Daoy (cell line): ENCODE measurements around the gene ADAP1. TPM values are rescaled to one million over a fixed set of nuclear protein-coding genes. Genes with fewer than 3 reads are reported as not detected.

ENCODE experiments used
- DNase-seq: peaks from one replicate; pipeline ENCODE4 v3.0.0-alpha.2; 2015; ENCODE audit warnings: low read depth
- total RNA-seq: library from RNA; depleted of rRNA; stranded (reverse); fragments of >200 nt; shearing (Covaris generic); gene quantifications from 2 replicates; pipeline ENCODE4 v1.2.3, GENCODE V29; 2014

ADAP1 gene
- total RNA-seq, 1 experiment from 2014 or later, result 1.3 TPM

DNA sequence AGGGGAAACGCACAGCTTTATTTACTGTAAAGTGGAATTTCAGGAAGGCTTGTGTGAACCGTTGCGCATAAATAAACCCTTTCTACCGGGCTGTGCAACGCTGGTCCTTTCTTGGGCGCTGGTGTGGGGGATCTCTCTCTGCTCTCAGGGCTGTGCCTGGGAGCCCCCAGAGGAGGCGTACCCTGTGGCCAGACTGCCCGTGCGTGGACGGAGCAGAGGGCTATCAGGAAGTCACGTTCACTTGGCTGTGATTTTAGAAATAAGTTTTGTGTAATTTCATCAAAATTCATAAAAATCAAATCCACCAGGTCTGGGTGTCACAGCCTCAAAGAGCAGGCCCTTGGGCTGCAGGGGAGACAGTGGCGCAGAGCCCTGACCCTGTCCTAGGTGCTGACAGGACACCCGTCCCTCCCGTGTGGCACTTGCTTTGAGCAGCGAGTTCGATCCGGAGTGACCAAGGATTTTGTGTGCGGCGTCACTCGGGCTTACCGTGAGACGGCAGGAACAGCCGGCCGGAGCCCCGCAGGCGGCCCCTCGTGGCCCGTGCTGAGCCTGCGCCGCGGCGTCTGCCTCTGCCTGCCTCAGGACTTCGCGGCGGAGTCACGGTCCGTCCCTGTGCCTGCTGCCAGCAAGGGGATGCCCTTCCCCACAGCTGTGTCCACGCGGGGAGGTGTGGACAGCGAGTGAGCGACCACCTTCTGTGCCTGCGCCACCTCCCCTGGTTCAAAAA lies 58.0 kb downstream of the ADAP1 start:
- DNase-seq, result no peak

DNA sequence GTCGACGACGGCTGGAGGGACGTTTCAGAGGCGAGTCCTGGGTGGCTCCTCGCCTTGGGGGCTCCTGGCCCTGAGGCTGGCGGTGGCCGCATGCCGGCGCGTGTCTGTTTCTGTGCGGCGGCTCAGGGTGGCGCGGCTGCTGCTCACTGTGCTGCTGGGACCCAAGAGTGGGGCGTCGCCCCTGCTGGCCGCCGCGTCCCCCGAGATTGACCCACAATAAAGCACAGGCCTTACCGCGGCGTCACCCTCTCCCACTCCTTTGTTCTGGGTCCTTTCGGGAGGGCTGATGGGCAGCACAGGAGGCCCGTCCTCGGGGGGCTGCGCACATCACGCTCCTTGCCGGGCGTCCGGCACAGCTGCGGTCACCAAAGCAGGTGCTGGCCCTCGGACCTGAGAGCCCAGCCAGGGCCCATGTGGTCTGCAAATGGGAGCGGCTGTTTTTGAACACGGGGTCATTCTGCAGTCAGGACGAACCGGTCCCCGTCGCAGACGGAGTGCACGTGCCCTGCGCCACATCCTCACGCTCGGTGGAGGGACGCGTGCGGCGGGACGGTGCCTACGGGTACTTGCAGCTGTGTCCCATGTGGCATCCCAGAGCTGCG lies 58.9 kb downstream of the ADAP1 start:
- DNase-seq, result no peak

DNA sequence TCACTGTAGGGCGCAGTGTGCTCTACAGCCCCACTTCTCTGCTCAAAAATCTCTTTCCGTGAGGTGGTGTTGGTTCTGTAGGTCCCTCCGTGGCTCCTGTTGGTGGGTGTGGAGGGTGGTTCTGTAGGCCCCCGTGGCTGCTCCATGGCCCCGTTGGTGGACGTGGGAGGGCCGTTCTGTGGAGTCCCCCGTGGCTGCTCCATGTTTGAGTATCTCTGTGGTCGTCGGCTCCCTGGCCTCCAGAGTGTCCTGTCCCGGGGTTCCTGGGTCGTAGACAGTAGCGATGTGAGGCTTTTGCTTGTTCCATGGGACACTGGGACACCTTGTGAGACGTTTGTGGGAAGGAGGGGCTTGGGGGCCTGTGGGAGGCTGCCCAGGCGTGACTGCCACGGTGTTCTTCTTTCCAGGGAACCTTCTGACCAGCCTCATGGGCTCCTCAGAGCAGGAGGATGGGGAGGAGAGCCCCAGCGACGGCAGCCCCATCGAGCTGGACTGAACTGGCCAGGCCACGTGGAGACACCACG lies 59.5 kb downstream of the ADAP1 start:
- no peak for DNase-seq

DNA sequence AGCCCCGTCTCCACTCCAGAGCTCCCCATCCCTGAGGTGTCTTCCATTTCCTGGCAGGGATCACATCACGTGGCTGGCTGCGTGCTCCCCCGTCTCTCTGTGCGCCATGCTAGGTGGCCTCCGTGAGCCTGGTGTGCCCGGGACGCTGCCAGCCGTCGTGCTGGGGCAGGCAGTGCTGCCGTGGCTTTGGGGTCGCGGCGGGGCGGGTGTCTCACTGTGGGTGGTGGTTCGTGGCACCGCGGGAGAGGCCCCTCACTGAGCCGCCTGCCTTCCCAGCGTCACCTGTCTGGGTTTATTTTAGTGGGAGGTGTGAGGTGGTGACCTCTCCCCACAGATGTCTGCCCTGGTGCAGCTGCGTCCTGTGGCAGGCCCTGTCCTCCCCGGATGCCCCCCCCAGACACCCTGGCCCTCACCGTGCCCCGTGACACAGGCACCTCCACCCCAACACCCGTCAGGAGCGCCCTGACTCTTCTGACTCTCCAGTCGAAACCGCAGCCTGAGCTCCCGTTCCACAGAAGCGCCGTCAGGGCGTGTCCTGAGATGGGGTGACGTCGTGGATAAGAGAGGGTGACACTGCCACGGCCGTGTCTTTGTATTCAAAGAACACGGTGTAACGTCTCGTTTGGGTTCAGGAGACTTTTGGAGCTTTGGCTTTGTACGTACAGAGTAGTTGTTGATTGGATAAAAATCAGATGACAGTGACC lies 60.2 kb downstream of the ADAP1 start:
- DNase-seq, result no peak

DNA sequence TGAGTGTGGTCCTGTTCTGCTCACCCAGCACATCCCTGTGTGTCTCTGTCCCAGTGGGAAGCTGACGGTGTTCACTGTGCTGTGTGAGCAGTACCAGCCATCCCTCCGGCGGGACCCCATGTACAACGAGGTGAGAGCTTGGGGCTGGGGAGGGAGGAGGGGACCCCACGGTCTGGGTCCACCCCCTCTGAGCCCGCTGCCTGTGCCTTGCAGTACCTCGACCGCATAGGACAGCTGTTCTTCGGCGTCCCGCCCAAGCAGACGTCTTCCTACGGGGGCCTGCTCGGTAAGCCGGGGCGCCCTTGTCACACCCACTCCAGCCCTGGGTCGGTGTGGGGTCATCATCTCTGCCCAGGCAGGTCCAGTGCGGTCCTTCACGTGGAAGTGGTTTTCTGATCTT lies 60.8 kb downstream of the ADAP1 start:
- no peak for DNase-seq

DNA sequence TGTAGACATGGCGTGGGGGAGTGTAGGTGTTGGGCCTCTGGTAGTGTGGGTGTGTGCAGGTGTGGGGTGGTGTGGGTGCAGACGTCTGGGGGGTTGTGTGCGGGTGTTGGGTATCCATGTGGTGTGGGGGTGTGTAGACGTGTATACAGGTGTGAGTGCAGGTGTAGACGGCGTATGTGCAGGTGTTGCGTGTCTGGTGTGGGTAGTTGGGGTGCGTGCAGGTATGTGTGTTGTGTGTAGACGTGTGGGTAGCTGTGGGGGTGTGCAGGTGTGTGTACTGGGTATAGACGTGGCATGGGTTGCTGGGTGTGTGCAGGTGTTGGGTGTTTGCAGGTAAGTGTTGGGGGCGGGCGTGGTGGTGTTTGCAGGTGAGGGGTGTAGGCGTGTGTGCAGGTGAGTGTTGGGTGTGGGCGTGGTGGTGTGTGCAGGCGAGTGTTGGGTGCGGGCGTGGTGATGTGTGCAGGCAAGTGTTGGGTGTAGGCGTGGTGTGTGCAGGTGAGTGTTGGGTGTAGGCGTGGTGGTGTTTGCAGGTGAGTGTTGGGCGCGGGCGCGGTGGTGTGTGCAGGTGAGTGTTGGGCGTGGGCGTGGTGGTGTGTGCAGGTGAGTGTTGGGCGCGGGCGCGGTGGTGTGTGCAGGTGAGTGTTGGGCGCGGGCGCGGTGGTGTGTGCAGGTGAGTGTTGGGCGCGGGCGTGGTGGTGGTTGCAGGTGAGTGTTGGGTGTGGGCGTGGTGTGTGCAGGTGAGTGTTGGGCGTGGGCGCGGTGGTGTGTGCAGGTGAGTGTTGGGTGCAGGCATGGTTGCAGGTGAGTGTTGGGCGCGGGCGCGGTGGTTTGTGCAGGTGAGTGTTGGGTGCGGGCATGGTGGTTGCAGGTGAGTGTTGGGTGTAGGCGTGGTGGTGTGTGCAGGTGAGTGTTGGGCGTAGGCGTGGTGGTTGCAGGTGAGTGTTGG lies 61.6 kb downstream of the ADAP1 start:
- no peak for DNase-seq

DNA sequence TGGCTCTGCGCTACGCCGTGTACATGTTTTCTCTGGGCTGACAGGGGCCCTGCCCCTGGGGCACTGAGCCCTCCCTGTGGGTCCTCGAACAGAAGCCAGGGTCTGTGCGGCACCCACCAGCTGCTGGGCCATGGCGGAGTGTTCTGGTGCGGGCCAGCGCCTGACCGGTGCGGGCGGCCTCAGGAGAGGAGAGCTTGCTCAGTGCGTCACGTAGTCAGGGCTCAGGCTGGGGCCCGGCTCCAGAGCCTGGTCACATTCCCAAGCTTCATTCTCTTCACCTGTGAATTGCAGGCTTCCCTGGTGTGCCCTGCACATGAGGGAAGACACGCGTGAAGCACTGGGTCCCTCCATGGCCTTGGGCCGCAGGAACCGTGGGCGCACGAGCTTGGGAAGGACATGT lies 62.7 kb downstream of the ADAP1 start:
- no peak for DNase-seq

DNA sequence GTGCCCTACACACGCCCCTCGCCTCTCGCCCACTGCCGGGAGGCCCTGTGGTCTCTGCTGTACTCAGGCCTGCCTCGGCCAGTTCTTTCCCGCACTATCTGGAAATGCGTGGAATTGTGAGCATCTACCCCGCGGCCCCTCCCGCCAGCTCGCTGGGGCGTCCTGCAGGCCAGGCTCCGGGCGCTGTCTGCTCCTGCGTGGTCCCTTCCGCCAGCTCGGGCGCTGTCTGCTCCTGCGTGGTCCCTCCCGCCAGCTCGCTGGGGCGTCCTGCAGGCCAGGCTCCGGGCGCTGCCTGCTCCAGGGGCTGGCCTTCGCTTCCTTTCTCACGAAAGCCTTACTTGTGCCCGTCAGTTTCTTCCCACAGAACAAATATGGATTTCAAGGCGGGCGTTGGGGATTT lies 63.2 kb downstream of the ADAP1 start:
- DNase-seq, result no peak

DNA sequence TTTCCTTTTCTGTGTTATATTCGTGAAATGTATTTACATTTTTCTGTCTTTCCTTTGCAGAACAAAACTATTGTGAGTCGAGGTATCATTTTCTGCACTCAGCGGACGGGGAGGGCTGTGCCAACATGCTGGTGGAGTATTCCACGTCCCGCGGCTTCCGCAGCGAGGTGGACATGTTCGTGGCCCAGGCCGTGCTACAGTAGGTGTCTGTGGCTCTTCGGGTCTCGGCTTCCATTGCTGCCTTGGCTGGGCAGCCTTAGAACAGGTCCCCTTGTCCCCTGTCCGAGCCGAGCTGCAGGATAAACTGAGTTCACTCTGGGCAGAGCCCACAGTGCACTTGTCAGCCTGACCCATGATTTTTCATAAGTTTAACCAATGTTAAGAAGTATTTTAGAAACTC lies 63.6 kb downstream of the ADAP1 start:
- DNase-seq, result no peak

DNA sequence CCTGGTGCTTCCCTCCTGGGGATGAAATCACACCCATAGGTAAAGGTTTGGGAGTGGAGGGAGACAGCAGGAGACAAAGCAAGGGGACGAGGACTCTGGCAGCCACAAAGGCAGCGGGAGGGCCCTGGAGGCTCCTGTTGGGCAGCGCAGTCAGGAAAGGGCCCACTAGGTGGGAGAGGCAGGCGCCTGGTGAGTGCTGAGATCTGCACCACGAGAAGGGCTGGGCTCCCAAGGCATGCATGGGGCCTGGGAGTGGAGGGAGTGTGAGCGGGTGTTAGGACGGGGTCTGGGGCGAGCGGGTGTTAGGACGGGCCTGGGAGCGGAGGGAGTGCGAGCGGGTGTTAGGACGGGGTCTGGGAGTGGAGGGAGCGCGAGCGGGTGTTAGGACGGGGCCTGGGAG lies 65.1 kb downstream of the ADAP1 start:
- DNase-seq, result no peak

DNA sequence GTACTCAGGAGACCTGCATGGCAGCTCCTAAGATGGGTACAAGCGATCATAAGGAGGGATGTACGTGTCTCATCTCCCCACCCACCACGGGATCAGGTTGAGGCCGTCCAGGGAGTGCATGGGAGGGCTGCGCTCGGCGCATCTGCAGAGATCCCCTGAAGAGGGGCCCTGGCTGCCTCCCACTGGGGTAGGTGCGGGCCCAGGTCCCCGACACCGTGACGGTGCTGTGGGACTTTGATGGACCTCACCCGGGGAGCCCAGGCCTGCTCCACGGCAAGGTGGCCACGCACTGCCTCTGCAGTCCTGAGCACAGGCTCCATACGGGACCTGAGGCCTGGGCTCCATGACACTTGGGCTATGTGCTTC lies 65.5 kb downstream of the ADAP1 start:
- DNase-seq, result no peak

DNA sequence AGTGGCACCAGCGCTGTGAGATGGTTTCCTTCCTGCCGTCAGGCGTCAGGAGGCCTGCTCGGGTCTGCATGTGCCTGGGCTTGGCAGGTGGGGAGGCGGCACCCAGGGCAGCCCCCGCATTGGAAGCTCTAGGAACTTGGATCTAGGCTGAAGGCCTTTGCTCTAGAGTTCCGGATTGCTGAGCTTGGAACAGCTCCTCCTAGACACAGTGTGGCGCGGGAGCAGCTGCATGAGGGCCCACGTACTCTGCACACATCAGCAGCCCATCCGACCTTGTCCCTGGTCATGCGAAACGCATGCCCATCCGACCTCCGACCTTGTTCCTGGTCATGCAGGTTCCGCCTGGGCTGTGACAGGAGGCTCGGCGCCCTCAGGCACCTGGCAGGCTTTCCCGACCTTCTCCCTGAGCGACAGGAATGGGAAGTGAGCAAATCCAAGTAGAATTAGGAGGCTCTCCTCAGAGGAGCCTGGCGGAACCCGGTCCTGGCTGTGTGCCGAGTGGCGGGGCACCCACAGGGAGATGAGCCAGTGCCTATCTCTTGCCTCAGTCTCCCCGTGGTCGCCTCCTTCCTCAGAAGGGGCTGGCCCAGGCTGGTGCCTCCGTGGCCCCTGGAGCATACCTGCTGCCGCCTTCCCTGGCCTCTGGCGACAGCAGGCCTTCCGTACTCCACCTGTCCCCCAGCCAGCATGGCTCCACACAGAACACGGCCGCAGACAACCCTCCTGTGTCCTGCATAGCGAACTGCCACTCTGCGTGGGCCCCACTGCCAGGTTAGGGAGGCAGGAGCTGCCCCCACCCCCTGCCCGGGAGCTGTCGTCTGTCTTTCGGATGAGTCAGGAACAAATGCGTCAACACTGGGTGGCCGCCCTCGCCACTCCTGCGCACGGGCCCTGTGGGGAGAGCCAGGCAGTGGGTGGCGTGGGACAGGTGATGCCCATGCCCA lies 66.1 kb downstream of the ADAP1 start:
- no peak for DNase-seq

DNA sequence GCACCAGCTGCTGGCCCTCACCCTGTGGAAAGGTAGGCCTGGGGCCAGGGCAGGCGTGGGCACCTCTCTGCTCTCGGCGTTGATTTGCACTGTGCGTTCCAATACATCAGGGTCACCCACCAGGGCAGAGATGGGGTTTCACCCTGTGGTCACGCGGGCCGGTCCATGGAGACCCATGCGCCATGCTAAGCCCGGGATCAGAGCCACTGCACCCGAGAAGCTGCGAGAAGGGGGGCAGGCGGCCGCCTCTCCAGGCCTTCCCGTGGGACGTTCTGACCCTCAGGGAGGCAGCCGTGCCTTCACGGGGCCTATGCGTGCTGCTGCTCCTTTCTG lies 67.0 kb downstream of the ADAP1 start:
- DNase-seq, result no peak

DNA sequence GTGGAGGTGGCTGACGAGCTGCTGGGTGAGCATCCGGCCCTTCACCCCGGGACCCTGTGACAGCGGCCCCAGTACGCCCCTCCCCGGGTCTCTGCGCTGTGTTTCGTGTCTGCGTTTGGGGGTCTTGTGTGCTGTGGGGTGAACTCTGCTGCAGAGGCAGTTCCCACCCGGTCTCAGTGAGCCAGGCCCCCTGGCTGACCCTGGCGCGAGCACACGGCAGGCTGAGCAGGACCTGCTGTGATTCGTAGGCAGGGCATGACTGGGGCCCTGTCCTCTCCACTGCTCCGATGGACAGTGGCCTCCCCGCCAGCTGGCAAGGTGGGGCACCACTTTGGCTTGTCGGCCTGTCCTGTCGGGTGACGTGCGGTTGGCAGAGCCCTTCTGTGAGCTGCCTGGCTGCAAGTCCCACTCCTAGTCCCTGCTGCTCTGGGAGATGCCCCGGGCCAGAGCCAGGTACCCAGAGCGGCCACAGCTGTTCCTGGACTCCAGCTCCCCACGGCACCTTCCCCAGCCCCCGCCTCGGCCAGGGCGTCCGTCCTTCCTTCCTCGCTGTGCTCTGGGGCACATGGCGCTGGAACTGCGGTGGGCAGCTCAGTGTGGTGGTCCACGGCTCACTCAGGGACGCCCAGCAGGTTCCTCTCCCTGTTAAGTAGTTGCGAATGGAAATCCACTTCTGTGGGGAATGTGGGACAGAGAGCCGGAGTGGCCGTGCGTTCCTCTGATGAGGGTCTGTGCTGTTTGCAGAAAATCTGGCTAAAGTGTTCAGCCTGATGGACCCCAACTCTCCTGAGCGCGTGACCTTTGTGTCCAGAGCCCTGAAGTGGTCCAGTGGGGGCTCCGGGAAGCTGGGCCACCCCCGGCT lies 67.6 kb downstream of the ADAP1 start:
- no peak for DNase-seq

DNA sequence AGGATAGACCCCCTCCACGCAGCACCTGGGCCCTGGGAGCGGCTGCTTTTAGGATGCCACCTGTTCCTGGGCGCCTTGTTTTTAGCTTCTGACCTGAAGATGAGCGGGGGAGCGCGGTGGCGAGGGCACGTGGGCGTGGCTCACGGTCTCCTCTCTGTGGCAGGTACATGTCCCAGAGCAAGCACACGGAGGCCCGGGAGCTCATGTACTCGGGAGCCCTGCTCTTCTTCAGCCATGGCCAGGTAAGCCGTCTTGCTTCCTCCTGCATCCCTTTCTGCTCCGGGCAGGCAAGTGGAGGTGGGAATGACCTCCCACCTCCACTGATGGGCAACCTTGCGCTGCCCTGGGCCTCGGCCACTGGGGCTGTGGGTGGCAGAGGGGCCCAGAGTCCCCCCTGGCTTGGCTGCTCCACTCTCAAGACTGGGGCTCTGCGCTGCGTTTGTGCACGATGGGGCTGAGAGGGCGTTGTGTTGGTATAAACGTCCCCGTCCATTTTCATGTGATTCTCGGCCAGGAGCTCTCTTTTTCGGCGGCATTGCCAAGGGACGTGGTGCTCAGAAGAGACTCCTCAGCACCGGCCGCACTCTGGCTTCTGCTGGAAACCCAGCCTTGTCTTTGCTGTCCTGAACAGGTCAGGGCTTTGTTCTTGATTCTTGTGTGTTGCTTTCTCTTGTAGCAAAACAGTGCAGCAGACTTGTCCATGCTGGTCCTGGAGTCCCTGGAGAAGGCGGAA lies 68.4 kb downstream of the ADAP1 start:
- DNase-seq, result no peak

DNA sequence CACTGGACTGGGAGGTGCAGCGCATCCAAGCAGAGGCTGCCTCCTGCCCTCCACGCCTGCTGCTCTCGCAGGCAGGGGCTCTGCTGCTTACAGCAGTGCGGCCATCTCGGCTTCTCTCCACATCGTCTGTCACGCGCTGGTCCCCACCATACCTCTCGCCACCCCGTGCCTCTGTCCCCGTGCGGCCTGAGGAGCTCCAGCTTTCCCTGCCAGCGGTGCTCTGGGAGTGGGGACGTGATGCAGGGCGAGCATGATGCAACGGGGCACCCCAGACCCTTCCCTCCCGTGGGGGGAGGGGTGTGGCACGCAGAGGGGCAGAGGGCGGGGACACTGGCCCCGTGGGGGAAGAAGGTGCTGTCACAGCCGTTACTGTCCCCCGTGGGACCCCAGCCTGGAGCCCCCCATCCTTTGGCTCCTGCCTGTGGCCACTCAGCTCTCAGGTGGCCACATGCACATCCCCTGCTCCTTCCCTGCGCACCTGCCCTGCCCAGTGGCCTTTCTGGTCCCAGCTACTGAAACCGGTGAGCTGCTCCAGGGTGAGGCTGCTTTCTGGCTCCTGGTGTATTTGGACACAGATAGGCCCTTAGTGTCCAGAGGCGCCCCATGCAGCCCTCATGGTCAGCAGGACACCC lies 69.1 kb downstream of the ADAP1 start:
- DNase-seq, result no peak

DNA sequence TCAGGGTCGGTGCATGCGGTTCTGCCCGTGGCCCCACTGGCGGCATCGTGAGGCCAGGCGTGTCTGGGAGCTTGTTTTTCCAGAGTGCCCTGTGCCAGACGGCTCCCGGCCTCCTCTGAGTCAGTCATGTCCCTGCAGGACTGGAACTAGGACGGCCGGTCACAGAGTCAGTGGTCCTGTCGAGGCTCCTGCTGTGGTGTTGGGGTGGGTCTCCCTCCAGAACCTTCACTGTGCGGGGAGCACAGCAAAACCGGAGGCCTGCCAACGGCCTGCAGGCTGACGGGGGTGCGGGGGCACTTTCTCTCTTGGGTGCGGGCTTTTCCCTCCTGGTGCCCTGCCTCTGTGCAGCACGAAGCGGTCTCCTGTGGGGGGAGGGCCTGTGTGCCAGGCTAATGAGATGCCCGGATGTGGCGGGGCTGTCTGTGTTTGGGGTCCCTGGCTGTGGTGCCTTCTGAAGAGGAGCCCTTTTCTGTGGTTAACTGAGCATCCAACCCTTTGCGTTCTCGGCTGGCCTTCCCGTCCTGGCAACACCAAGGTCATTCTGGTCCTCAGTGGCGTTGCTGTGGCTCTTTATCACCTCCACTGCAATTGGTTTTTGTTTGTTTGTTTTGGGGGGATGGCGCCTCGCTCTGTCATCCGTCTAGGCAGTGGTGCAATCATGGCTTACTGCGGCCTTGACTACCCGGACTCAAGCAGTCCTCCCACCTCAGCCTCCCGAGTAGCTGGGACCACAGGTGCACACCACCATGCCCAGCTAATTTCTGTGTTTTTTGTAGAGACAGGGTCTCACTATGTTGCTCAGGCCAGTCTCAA lies 70.1 kb downstream of the ADAP1 start:
- no peak for DNase-seq
